WTC11 (cell line): Measurements from ENCODE around the gene TMEM190.

Experiments used
- AFF4 ChIP-seq: sonication (generic); formaldehyde crosslinking; IDR thresholded peaks from 2 replicates; pipeline ENCODE4 v1.8.1; 2023; ENCODE audit warnings: mild to moderate bottlenecking, missing genetic modification reagents, borderline replicate concordance
- ATF6 ChIP-seq: sonication (generic); formaldehyde crosslinking; IDR thresholded peaks from 2 replicates; pipeline ENCODE4 v1.8.1; 2023; ENCODE audit warnings: mild to moderate bottlenecking, missing genetic modification reagents
- CTCF ChIP-seq: fragments of 200-600 bp; IDR thresholded peaks from 2 replicates; pipeline ENCODE4 v1.8.0; 2022; ENCODE audit warnings: antibody characterized with exemption
- E2F5 ChIP-seq: sonication (generic); formaldehyde crosslinking; IDR thresholded peaks from 2 replicates; pipeline ENCODE4 v1.8.1; 2022; ENCODE audit warnings: mild to moderate bottlenecking, moderate library complexity, missing genetic modification reagents
- EMX1 ChIP-seq: fragments of 250-450 bp; sonication (Bioruptor Pico); IDR thresholded peaks from 2 replicates; pipeline ENCODE4 v1.8.0; 2021; ENCODE audit warnings: mild to moderate bottlenecking
- ETV6 ChIP-seq: sonication (generic); formaldehyde crosslinking; IDR thresholded peaks from 2 replicates; pipeline ENCODE4 v1.8.1; 2022; ENCODE audit warnings: mild to moderate bottlenecking, missing genetic modification reagents
- FOXP4 ChIP-seq: sonication (generic); formaldehyde crosslinking; IDR thresholded peaks from 2 replicates; pipeline ENCODE4 v1.8.0; 2022; ENCODE audit warnings: mild to moderate bottlenecking, missing genetic modification reagents
- IRF1 ChIP-seq: sonication (generic); formaldehyde crosslinking; IDR thresholded peaks from 2 replicates; pipeline ENCODE4 v1.8.0; 2023; ENCODE audit warnings: missing genetic modification reagents
- KAT7 ChIP-seq: sonication (generic); formaldehyde crosslinking; IDR thresholded peaks from 2 replicates; pipeline ENCODE4 v1.8.1; 2023; ENCODE audit warnings: missing genetic modification reagents, mild to moderate bottlenecking, borderline replicate concordance
- PREB ChIP-seq: sonication (generic); formaldehyde crosslinking; IDR thresholded peaks from 2 replicates; pipeline ENCODE4 v1.8.1; 2022; ENCODE audit warnings: mild to moderate bottlenecking, missing genetic modification reagents, moderate library complexity, borderline replicate concordance
- SMAD3 ChIP-seq: sonication (generic); formaldehyde crosslinking; IDR thresholded peaks from 2 replicates; pipeline ENCODE4 v1.8.0; 2022; ENCODE audit warnings: missing genetic modification reagents, mild to moderate bottlenecking, borderline replicate concordance
- STAT6 ChIP-seq: sonication (generic); formaldehyde crosslinking; conservative IDR thresholded peaks from 2 replicates; pipeline ENCODE4 v1.8.1; 2023; ENCODE audit warnings: mild to moderate bottlenecking, low read depth, missing genetic modification reagents, moderate library complexity
- ZNF281 ChIP-seq: sonication (generic); formaldehyde crosslinking; IDR thresholded peaks from 2 replicates; pipeline ENCODE4 v1.8.0; 2023; ENCODE audit warnings: mild to moderate bottlenecking, missing genetic modification reagents

- no peak for TF ChIP-seq ZNF281
- TF ChIP-seq AFF4 (CRISPR knock-in tag): no peak
- TF ChIP-seq EMX1: no peak
- TF ChIP-seq CTCF: no peak
- TF ChIP-seq E2F5 (CRISPR knock-in tag): no peak
- no peak for TF ChIP-seq IRF1
- TF ChIP-seq KAT7: no peak
- TF ChIP-seq PREB (CRISPR knock-in tag): no peak
- TF ChIP-seq SMAD3: no peak
- TF ChIP-seq ATF6 (CRISPR knock-in tag): no peak
- no peak for TF ChIP-seq ETV6 (CRISPR knock-in tag)
- TF ChIP-seq FOXP4 (CRISPR knock-in tag): no peak
- no peak for TF ChIP-seq STAT6 (CRISPR knock-in tag)
Observed at GRCh38 chr19:55345101-55345817, 31.4 kb upstream of the TMEM190 start.
